ENCODE measurements around the gene FERMT1. TPM values are rescaled to one million over a fixed set of nuclear protein-coding genes. Genes with fewer than 3 reads are reported as not detected.

The FERMT1 gene
- total RNA-seq, 1 donor from 2014 or later: 1.3 TPM

GRCh38 chr20:6066582-6066981 lies 56.2 kb downstream of the FERMT1 start:
- no peak overlapping the region for H3K4me3 Mint-ChIP-seq
- TF ChIP-seq EZH2phosphoT487 (IDR thresholded peaks at IDR 0.05) (no peak), CTCF (IDR thresholded peaks at IDR 0.05) (no peak), EZH2 (IDR thresholded peaks at IDR 0.05) (no peak)
- peaks cover 2% of the 10 kb centered on the region for H3K27me3 Mint-ChIP-seq (ENCODE audit: insufficient read depth, low read depth)
- no peaks in the 10 kb centered on the region for H3K27me3 ChIP-seq
- no peak for DNase-seq (ENCODE audit: low spot score)
- H4K20me1 ChIP-seq (ENCODE audit: low read depth): no peaks in the 10 kb centered on the region
- H3K27ac ChIP-seq: no peak overlapping the region
- H3K36me3 ChIP-seq: no peaks in the 10 kb centered on the region
- H3K36me3 Mint-ChIP-seq: no peaks in the 10 kb centered on the region
- no peaks in the 10 kb centered on the region for H3K79me2 ChIP-seq (ENCODE audit: low read depth)
- no peaks in the 10 kb centered on the region for H3K4me1 ChIP-seq
- H3F3A ChIP-seq (ENCODE audit: low read depth): no peaks in the 10 kb centered on the region
- H3K27ac Mint-ChIP-seq: no peak overlapping the region
- no peak overlapping the region for H3K9ac ChIP-seq
- H3K4me1 Mint-ChIP-seq: no peaks in the 10 kb centered on the region
- H3K9me3 Mint-ChIP-seq: no peaks in the 10 kb centered on the region
- H2AFZ ChIP-seq (replicated peaks): no peak overlapping the region
- H3K9me3 ChIP-seq (ENCODE audit: low read depth): no peaks in the 10 kb centered on the region
- no peak overlapping the region for H3K4me3 ChIP-seq
- H3K4me2 ChIP-seq: no peak overlapping the region

GRCh38 chr20:6061544-6061943 lies 61.3 kb downstream of the FERMT1 start:
- Histone ChIP-seq H3K36me3 (no peaks in the 10 kb centered on the region), H3K79me2 (ENCODE audit: low read depth) (no peaks in the 10 kb centered on the region), H3F3A (ENCODE audit: low read depth) (no peaks in the 10 kb centered on the region), H4K20me1 (ENCODE audit: low read depth) (no peaks in the 10 kb centered on the region), H3K4me2 (no peak overlapping the region), H3K27me3 (no peaks in the 10 kb centered on the region), H3K4me3 (no peak overlapping the region), H3K4me1 (no peaks in the 10 kb centered on the region), H3K27ac (no peak overlapping the region), H2AFZ (replicated peaks) (no peak overlapping the region), H3K9ac (no peak overlapping the region), H3K9me3 (ENCODE audit: low read depth) (no peaks in the 10 kb centered on the region)
- H3K9me3 Mint-ChIP-seq: no peaks in the 10 kb centered on the region
- TF ChIP-seq EZH2 (IDR thresholded peaks at IDR 0.05) (no peak), CTCF (IDR thresholded peaks at IDR 0.05) (no peak), EZH2phosphoT487 (IDR thresholded peaks at IDR 0.05) (no peak)
- H3K4me3 Mint-ChIP-seq: no peak overlapping the region
- peaks cover 14% of the 10 kb centered on the region for H3K27me3 Mint-ChIP-seq (ENCODE audit: insufficient read depth, low read depth)
- H3K4me1 Mint-ChIP-seq: no peaks in the 10 kb centered on the region
- H3K27ac Mint-ChIP-seq: no peak overlapping the region
- no peaks in the 10 kb centered on the region for H3K36me3 Mint-ChIP-seq
- DNase-seq (ENCODE audit: low spot score): no peak

DNA sequence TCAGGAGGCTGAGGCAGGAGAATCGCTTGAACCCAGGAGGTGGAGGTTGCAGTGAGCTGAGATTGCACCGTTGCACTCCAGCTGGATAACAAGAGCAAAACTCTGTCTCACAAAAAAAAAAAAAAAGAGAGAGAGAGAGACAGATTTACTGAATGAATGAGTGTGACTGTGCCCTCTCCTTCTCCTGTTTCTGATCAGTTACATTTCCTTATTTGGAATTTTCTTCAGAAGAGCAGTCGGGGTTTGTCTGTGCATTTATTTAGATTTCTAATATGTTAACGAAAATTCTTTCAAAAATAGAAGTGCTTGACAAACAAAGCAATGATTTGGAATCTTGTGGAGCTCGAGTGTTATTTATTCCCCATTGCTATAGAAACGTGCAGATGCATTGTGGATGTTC lies 62.6 kb downstream of the FERMT1 start:
- Mint-ChIP-seq H3K27ac (no peak overlapping the region), H3K4me1 (no peaks in the 10 kb centered on the region), H3K36me3 (no peaks in the 10 kb centered on the region), H3K4me3 (no peak overlapping the region), H3K27me3 (ENCODE audit: insufficient read depth, low read depth) (peaks cover 14% of the 10 kb centered on the region), H3K9me3 (no peaks in the 10 kb centered on the region)
- Histone ChIP-seq H3K27ac (no peak overlapping the region), H3K79me2 (ENCODE audit: low read depth) (no peaks in the 10 kb centered on the region), H3K4me2 (no peak overlapping the region), H2AFZ (replicated peaks) (no peak overlapping the region), H3K4me3 (no peak overlapping the region), H3K4me1 (no peaks in the 10 kb centered on the region), H3K36me3 (no peaks in the 10 kb centered on the region), H3K9me3 (ENCODE audit: low read depth) (no peaks in the 10 kb centered on the region), H3K27me3 (peaks cover under 1% of the 10 kb centered on the region), H4K20me1 (ENCODE audit: low read depth) (no peaks in the 10 kb centered on the region), H3F3A (ENCODE audit: low read depth) (no peaks in the 10 kb centered on the region), H3K9ac (no peak overlapping the region)
- TF ChIP-seq CTCF (IDR thresholded peaks at IDR 0.05) (no peak), EZH2 (IDR thresholded peaks at IDR 0.05) (no peak), EZH2phosphoT487 (IDR thresholded peaks at IDR 0.05) (no peak)
- DNase-seq (ENCODE audit: low spot score): no peak

Measured in neural progenitor cell (in vitro differentiated cells).